Limb (tissue), 2 donors: ENCODE results near the gene TAS2R43.
"Not testable (repeated sequence)": the region's sequence is repeated elsewhere in the genome, so short reads cannot be mapped to it uniquely, and the experiment has no call there.

Experiments used
- DNase-seq, 2 donors: peaks; one replicate each; pipeline ENCODE4 v3.0.0-alpha.2; 2016; ENCODE audit errors: extremely low spot score in 2 of 2

TAS2R43 gene

GRCh38 chr12:11059784-11060183, 32.3 kb downstream of the TAS2R43 start:
- no peak for DNase-seq

GRCh38 chr12:11059041-11059440, 33.1 kb downstream of the TAS2R43 start:
- DNase-seq: no peak

DNA sequence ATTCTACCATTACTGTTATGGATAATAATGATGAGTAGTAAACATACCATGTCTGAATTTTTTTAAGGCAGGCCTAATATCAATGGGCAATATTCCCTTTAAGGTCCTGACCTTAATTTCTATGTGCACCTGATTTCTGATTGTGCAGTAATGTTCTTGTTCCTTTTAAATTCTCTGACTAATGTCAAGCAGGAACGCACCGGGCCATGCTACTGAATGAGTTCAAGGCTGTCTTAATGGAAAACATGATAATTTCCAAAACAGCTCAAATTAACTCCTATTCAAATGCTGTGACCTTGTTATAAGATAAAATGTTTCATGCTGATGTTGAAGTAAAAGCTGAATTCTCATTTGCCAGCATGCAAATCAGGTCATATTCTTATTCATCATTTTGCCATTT, 36.8 kb downstream of the TAS2R43 start:
- no peak for DNase-seq

GRCh38 chr12:11049806-11050531, 42.1 kb downstream of the TAS2R43 start:
- DNase-seq: not testable (repeated sequence)

DNA sequence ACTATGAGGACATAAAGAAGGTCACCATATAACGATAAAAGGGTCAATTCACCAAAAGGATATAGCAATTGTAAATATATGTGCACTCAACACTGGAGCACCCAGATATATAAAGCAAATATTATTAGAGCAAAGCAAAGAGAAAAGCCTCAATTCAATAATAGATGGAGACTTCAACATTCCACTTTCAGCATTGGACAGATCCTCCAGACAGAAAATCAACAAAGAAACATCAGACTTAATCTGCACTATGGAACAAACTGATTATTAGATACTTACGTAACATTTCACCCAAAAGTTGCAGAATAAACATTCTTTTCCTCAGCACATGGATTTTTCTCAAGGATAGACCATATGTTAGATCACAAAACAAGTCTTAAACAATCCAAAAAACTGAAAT, 50.7 kb downstream of the TAS2R43 start:
- not testable (repeated sequence) for DNase-seq
